K562 (cell line): Measurements from ENCODE around the gene WDHD1. TPM values are rescaled to one million over a fixed set of nuclear protein-coding genes. Genes with fewer than 3 reads are reported as not detected.
A peak's percentile ranks its signal among the peaks of the same experiment; 100 is the strongest.

Experiments used
- ATF7 ChIP-seq: fragments of 450-650 bp; IDR thresholded peaks from 2 replicates; pipeline ENCODE4 v1.7.1; 2014; ENCODE audit warnings: mild to moderate bottlenecking, moderate library complexity
- CBFA2T2 ChIP-seq: fragments of 450-650 bp; conservative IDR thresholded peaks from 2 replicates; pipeline ENCODE4 v1.6.1; 2017; ENCODE audit warnings: mild to moderate bottlenecking
- CBX1 ChIP-seq: sonication (generic); IDR thresholded peaks from 2 replicates; pipeline ENCODE4 v1.6.1; 2016; ENCODE audit warnings: antibody characterized with exemption, low read depth, mild to moderate bottlenecking
- CBX2 ChIP-seq: fragments of 200-600 bp; sonication (generic); IDR thresholded peaks from one replicate; pipeline ENCODE4 v1.6.1; 2012; ENCODE audit warnings: mild to moderate bottlenecking, low read length, inconsistent platforms; ENCODE audit not compliant: insufficient read depth, poor library complexity, severe bottlenecking
- CCNT2 ChIP-seq: IDR thresholded peaks from 2 replicates; pipeline ENCODE4 v1.6.1; 2011; ENCODE audit warnings: borderline replicate concordance, low read depth, mild to moderate bottlenecking, moderate library complexity, mixed read lengths, low read length; ENCODE audit not compliant: insufficient read length; ENCODE audit errors: extremely low read depth
- CREB3L1 ChIP-seq: fragments of 450-650 bp; IDR thresholded peaks from 2 replicates; pipeline ENCODE4 v1.6.1; 2014; ENCODE audit warnings: low read depth, mild to moderate bottlenecking, moderate library complexity, borderline replicate concordance
- ETS1 ChIP-seq: conservative IDR thresholded peaks from 2 replicates; pipeline ENCODE4 v1.6.1; 2011; ENCODE audit warnings: low read depth, mild to moderate bottlenecking, low read length; ENCODE audit not compliant: control insufficient read depth
- FIP1L1 ChIP-seq: fragments of 200-400 bp; formaldehyde crosslinking; IDR thresholded peaks from 2 replicates; pipeline ENCODE4 v1.6.1; 2018; ENCODE audit warnings: mild to moderate bottlenecking, low read depth, low read length; ENCODE audit not compliant: poor library complexity, severe bottlenecking
- IRF2 ChIP-seq: sonication (generic); formaldehyde crosslinking; IDR thresholded peaks from 2 replicates; pipeline ENCODE4 v1.8.1; 2022; ENCODE audit warnings: mild to moderate bottlenecking, missing genetic modification reagents
- MITF ChIP-seq: IDR thresholded peaks from 2 replicates; pipeline ENCODE4 v1.6.1; 2014; ENCODE audit warnings: antibody characterized with exemption
- NBN ChIP-seq: fragments of 450-650 bp; IDR thresholded peaks from 2 replicates; pipeline ENCODE4 v1.6.1; 2016; ENCODE audit warnings: low read depth, mild to moderate bottlenecking
- NRF1 ChIP-seq, 2 experiments: fragments of 450-650 bp; IDR thresholded peaks in 1 of 2; conservative IDR thresholded peaks in 1 of 2; 2 replicates each; pipeline ENCODE4 v1.6.1; 2014; ENCODE audit warnings: mild to moderate bottlenecking in 2 of 2
- POLR2G ChIP-seq: fragments of 200-400 bp; formaldehyde crosslinking; IDR thresholded peaks from 2 replicates; pipeline ENCODE4 v1.6.1; 2017; ENCODE audit warnings: low read depth, mild to moderate bottlenecking, antibody characterized with exemption, low read length, moderate library complexity
- PRMT5 ChIP-seq: sonication (generic); formaldehyde crosslinking; IDR thresholded peaks from 2 replicates; pipeline ENCODE4 v1.5.0; 2020; ENCODE audit warnings: missing genetic modification reagents
- RAD51 ChIP-seq: fragments of 450-650 bp; IDR thresholded peaks from 2 replicates; pipeline ENCODE4 v1.7.1; 2016; ENCODE audit warnings: low read depth, mild to moderate bottlenecking, borderline replicate concordance
- RBBP5 ChIP-seq: fragments of 200-600 bp; sonication (generic); IDR thresholded peaks from 2 replicates; pipeline ENCODE4 v1.6.1; 2012; ENCODE audit warnings: borderline replicate concordance, mild to moderate bottlenecking, low read length, control low read depth, inconsistent platforms; ENCODE audit not compliant: insufficient read depth, poor library complexity, severe bottlenecking
- SP2 ChIP-seq: IDR thresholded peaks from 2 replicates; pipeline ENCODE4 v1.6.1; 2011; ENCODE audit warnings: mild to moderate bottlenecking, low read depth, low read length, moderate library complexity; ENCODE audit not compliant: poor library complexity, severe bottlenecking; ENCODE audit errors: extremely low read depth
- polyA plus RNA-seq, 8 experiments: library from polyadenylated mRNA; depleted of rRNA in 4 of 8; stranded (reverse) in 5 of 8; unstranded in 3 of 8; fragments of >200 nt; fragmentation: Nextera tagmentation in 2 of 8; fragmentation: Illumina TruSeq in 1 of 8; extraction: Ambion mirVana in 2 of 8; extraction: Trizol in 1 of 8; gene quantifications; 2 replicates each; pipeline versions ENCODE4 v1.2.1 to v1.2.3, GENCODE V29; 2011 to 2014; ENCODE audit warnings: inconsistent platforms in 1 of 8, missing spikeins in 1 of 8
- total RNA-seq, 7 experiments: library from RNA; depleted of rRNA in 6 of 7; stranded (reverse); fragments of >200 nt in 6 of 7; fragmentation: Illumina TruSeq in 2 of 7; extraction: Trizol in 2 of 7; gene quantifications; 2 replicates each; pipeline versions ENCODE4 v1.2.1 to v1.2.3, GENCODE V29; 2011 to 2021; ENCODE audit warnings: low replicate concordance in 1 of 7
- TF ChIP-seq, protein P1 (sequence below): fragments of 450-650 bp; IDR thresholded peaks from 2 replicates; pipeline ENCODE4 v1.6.1; 2016; ENCODE audit warnings: antibody characterized with exemption

WDHD1 gene
- total and polyA plus RNA-seq, 9 of the 15 experiments (the other 6 are each of a cell fraction or from before 2014, with no cell fraction given): 11.7 to 39.1 (median 30.0) TPM

- TF ChIP-seq CREB3L1 (peak; percentile 71; the same call in 1 of the 2 replicates), SP2 (no peak), FIP1L1 (peak; percentile 88), ETS1 (0 out of 2 replicates have a peak, but pooled peaks have one; percentile 15), NBN (no peak; the same call in 1 of the 2 replicates), IRF2 (CRISPR knock-in tag) (no peak), ATF7 (peak; percentile 83; the same call in 1 of the 2 replicates), NRF1 (conservative IDR thresholded peaks at IDR 0.05 in 1 of 2, IDR thresholded peaks at IDR 0.05 in 1 of 2) (peak; percentile 78 to 83), CBX1 (0 out of 2 replicates have a peak, but pooled peaks have one; percentile 19), POLR2G (peak; percentile 99), RBBP5 (peak; percentile 89), CBFA2T2 (0 out of 2 replicates have a peak, but pooled peaks have one; percentile 2), PRMT5 (CRISPR knock-in tag) (0 out of 2 replicates have a peak, but pooled peaks have one; percentile 29), MITF (no peak), CCNT2 (peak; percentile 71), CBX2 (no peak), RAD51 (no peak)
- TF ChIP-seq, protein P1, sequence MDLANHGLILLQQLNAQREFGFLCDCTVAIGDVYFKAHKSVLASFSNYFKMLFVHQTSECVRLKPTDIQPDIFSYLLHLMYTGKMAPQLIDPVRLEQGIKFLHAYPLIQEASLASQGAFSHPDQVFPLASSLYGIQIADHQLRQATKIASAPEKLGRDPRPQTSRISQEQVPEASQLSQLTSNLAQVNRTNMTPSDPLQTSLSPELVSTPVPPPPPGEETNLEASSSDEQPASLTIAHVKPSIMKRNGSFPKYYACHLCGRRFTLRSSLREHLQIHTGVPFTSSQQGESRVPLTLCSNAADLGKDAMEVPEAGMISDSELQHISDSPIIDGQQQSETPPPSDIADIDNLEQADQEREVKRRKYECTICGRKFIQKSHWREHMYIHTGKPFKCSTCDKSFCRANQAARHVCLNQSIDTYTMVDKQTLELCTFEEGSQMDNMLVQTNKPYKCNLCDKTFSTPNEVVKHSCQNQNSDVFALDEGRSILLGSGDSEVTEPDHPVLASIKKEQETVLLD: no peak
Observed at GRCh38 chr14:55051423-55052268, 24.7 kb upstream of the WDHD1 start, which contains the start of gene MAPK1IP1L (continued).
